Measurements from ENCODE around the gene CSNK1G2. TPM values are rescaled to one million over a fixed set of nuclear protein-coding genes. Genes with fewer than 3 reads are reported as not detected.

CSNK1G2 gene
- total RNA-seq, 4 donors from 2014 or later, result 75.0 to 321 (median 140) TPM

- H3K27ac ChIP-seq, result no peak overlapping the region
- H3K36me3 ChIP-seq, result no peaks in the 10 kb centered on the region
- no peaks in the 10 kb centered on the region for H3K9me3 ChIP-seq
- intact Hi-C loops (cut with DNase I; ENCODE audit: low total_unique reads), result no loop called here
- TF ChIP-seq POLR2AphosphoS5 (IDR thresholded peaks at IDR 0.05) (no peak), EP300 (IDR thresholded peaks at IDR 0.05; ENCODE audit: low read depth) (no peak), POLR2A (IDR thresholded peaks at IDR 0.05) (no peak)
- TF ChIP-seq, protein P1, sequence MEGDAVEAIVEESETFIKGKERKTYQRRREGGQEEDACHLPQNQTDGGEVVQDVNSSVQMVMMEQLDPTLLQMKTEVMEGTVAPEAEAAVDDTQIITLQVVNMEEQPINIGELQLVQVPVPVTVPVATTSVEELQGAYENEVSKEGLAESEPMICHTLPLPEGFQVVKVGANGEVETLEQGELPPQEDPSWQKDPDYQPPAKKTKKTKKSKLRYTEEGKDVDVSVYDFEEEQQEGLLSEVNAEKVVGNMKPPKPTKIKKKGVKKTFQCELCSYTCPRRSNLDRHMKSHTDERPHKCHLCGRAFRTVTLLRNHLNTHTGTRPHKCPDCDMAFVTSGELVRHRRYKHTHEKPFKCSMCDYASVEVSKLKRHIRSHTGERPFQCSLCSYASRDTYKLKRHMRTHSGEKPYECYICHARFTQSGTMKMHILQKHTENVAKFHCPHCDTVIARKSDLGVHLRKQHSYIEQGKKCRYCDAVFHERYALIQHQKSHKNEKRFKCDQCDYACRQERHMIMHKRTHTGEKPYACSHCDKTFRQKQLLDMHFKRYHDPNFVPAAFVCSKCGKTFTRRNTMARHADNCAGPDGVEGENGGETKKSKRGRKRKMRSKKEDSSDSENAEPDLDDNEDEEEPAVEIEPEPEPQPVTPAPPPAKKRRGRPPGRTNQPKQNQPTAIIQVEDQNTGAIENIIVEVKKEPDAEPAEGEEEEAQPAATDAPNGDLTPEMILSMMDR (IDR thresholded peaks at IDR 0.05), result no peak
- no peaks in the 10 kb centered on the region for H3K27me3 ChIP-seq
- no peak overlapping the region for H3K4me3 ChIP-seq
- H3K4me1 ChIP-seq, result peaks cover 0 to 14% (median 11%) of the 10 kb centered on the region in 4 donors
- 89 to 100% methylated on average over 1 to 8 of the region's 8 CpGs for WGBS, 2 donors (ENCODE audit: low coverage in 1 of 2)
- no peak for DNase-seq
- in situ Hi-C loops (cut with MboI; ENCODE audit: low pct_ligation_motif_present in 1 of 4, low pct_unique_long_range_greater_than_20kb in 1 of 4, low sequenced_read_pairs in 3 of 4), result no loop called here
These were observed 7.0 kb upstream of the CSNK1G2 start for GRCh38 chr19:1933942-1934341.

DNA sequence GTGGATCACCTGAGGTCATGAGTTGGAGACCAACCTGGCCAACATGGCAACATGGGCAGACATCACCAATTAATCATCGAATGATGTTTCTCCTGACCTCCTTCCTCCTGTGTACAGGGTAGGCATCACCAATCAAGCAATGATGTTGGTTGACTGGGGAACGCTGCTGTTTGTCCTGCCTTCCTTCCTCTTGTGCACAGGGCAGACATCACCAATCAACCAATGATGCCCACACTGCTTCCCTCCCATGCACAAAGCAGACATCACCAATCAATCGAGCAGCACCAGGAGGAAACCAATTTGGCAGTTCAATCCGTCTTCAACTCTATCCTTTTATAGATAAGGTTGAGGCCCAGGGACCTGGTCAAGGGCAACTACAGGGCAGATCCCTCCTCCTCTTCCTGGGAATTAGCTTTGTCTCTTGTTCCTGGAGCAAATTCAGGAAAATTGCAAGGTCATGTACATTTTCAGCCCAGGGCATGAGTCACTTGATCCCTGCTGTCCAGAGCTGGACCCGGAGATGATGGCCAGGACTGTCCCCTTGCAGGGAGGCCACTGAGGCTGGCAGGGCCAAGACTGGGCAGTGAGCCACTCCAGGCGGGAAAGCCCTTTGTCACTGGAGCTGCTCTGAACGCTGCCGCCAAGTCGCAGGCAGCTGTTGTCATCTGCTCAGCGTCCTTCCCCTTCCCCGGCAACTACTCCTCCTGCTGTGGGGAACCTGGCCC lies 5.3 kb upstream of the CSNK1G2 start:
- no peak overlapping the region for H3K4me3 ChIP-seq
- TF ChIP-seq, protein P1 (IDR thresholded peaks at IDR 0.05), result no peak
- TF ChIP-seq POLR2A (IDR thresholded peaks at IDR 0.05) (no peak), POLR2AphosphoS5 (IDR thresholded peaks at IDR 0.05) (no peak), EP300 (IDR thresholded peaks at IDR 0.05; ENCODE audit: low read depth) (no peak)
- no peak for DNase-seq
- in situ Hi-C loops (cut with MboI; ENCODE audit: low pct_ligation_motif_present in 1 of 4, low pct_unique_long_range_greater_than_20kb in 1 of 4, low sequenced_read_pairs in 3 of 4), result no loop called here
- H3K27me3 ChIP-seq, result no peaks in the 10 kb centered on the region
- H3K36me3 ChIP-seq, result no peaks in the 10 kb centered on the region
- 52 to 87% methylated on average over 3 to 11 of the region's 11 CpGs for WGBS, 2 donors (ENCODE audit: low coverage in 1 of 2)
- no peaks in the 10 kb centered on the region for H3K9me3 ChIP-seq
- no peak overlapping the region for H3K27ac ChIP-seq
- intact Hi-C loops (cut with DNase I; ENCODE audit: low total_unique reads), result no loop called here
- H3K4me1 ChIP-seq, result peaks cover 5 to 13% (median 10%) of the 10 kb centered on the region in 4 donors

DNA sequence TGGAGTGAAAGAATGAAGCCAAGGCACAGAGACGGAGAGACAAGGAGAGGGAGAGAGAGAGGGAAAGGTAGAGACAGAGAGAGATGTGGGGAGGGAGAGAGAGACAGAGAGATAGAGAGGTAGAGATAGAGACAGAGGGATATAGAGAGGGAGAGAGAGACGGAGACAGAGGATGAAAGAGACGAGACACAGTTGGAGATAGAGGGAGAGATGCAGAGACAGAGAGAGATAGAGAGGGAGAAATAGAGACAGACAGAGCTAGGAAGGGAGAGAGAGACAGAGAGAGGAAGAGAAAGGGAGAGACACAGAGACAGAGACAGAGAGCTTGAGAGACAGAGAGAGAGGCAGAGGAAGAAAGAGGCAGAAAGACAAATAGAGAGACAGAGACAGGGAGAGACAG lies 4.5 kb upstream of the CSNK1G2 start:
- DNase-seq, result no peak
- TF ChIP-seq, protein P1 (IDR thresholded peaks at IDR 0.05), result no peak
- TF ChIP-seq EP300 (IDR thresholded peaks at IDR 0.05; ENCODE audit: low read depth) (no peak), POLR2AphosphoS5 (IDR thresholded peaks at IDR 0.05) (no peak), POLR2A (IDR thresholded peaks at IDR 0.05) (no peak)
- H3K4me1 ChIP-seq, result peaks cover 5 to 13% (median 10%) of the 10 kb centered on the region in 4 donors
- H3K27me3 ChIP-seq, result no peaks in the 10 kb centered on the region
- no peak overlapping the region for H3K4me3 ChIP-seq
- WGBS, 2 donors (ENCODE audit: low coverage in 1 of 2), result 69 to 90% methylated on average over 2 to 3 of the region's 3 CpGs
- in situ Hi-C loops (cut with MboI; ENCODE audit: low pct_ligation_motif_present in 1 of 4, low pct_unique_long_range_greater_than_20kb in 1 of 4, low sequenced_read_pairs in 3 of 4) (no loop called here), intact Hi-C loops (cut with DNase I; ENCODE audit: low total_unique reads) (no loop called here)
- no peak overlapping the region for H3K27ac ChIP-seq
- no peaks in the 10 kb centered on the region for H3K36me3 ChIP-seq
- H3K9me3 ChIP-seq, result no peaks in the 10 kb centered on the region

DNA sequence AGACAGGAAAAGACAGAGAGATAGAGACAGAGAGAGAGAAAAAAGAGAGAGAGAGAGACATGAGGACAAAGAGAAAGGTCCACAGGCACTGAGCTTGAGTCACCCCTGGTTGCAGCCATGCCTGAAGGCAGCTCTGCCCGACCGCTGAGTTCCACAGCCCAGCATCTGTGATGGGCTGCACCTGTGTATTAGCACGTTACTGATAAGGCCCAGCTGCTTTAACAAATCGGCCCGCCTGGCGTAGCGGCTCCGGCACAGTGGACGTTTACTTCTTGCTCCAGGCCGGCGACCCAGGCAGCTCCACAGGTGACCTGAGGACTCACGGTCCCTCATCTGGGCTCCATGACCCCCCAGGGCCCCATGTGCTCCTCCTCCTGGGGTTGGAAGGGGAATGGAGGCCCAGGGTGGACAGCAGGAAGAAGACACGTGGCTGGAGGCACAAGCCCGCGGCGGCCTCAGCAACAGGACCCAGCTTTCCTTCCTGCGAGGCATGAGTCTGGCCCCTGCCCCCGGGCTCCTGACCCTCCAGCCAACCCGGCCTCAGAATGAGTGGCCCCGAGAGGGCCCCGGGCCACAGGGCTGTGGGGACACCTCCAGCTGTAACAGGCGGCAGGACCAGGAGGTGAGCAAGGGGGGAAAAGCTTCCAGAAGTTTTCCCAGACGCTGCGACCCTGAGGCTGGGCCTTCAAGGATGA lies 3.9 kb upstream of the CSNK1G2 start:
- intact Hi-C loops (cut with DNase I; ENCODE audit: low total_unique reads) (no loop called here), in situ Hi-C loops (cut with MboI; ENCODE audit: low pct_ligation_motif_present in 1 of 4, low pct_unique_long_range_greater_than_20kb in 1 of 4, low sequenced_read_pairs in 3 of 4) (no loop called here)
- no peaks in the 10 kb centered on the region for H3K36me3 ChIP-seq
- TF ChIP-seq POLR2AphosphoS5 (IDR thresholded peaks at IDR 0.05), result no peak
- TF ChIP-seq POLR2A (IDR thresholded peaks at IDR 0.05), result no peak
- TF ChIP-seq EP300 (IDR thresholded peaks at IDR 0.05; ENCODE audit: low read depth), result no peak
- TF ChIP-seq, protein P1 (IDR thresholded peaks at IDR 0.05), result no peak
- 88 to 90% methylated on average over 2 to 14 of the region's 24 CpGs for WGBS, 2 donors (ENCODE audit: low coverage in 1 of 2)
- no peaks in the 10 kb centered on the region for H3K27me3 ChIP-seq
- H3K9me3 ChIP-seq, result no peaks in the 10 kb centered on the region
- H3K4me1 ChIP-seq, result peaks cover 5 to 13% (median 10%) of the 10 kb centered on the region in 4 donors
- no peak overlapping the region for H3K4me3 ChIP-seq
- H3K27ac ChIP-seq, result no peak overlapping the region
- no peak for DNase-seq
